COR-L47 (cell line): ENCODE results near the gene ADM2.

ENCODE experiments used
- DNase-seq: peaks from one replicate; lab custom pipeline; 2025; lab: John Stamatoyannopoulos, UW

ADM2 gene

DNA sequence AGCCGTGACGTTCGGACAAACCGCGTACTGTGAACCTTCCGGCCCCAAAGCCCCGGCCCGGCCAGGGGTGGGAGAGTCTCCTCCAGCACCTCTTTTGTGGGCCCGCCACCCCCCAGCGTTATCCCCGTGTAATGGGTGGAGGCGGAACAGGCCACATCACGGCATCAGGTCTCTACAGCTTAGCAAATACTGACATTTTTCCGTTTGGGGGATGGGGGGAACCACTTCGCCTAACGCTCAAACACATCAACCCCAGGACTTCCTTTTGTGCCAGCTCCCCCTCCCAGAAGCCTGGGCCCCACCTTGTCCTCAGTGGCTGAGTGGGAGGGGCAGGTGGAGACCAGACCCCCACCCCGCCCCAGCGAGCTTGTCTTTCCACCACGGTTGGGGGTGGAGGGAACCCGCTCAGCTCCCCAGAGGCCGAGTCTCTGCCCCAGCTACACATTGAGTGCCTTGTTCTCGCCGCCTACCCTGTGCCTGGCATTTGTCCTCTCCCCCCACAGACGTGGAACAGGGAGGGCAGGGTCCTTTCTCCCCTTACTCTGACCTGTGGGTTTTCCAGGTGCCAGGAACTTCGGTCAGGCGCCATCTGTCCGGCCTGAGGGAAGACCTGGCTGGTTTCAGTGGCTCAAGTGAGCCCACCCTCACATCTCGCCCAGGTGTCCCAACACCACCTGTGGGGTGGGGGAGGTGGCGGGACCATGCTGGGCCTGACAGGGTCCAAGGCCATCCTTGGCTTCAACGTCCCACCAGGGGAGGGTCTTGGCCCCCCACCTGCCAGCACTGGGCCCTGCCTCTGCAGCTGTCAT is 36.1 kb upstream of the ADM2 start:
- DNase-seq = no peak

DNA sequence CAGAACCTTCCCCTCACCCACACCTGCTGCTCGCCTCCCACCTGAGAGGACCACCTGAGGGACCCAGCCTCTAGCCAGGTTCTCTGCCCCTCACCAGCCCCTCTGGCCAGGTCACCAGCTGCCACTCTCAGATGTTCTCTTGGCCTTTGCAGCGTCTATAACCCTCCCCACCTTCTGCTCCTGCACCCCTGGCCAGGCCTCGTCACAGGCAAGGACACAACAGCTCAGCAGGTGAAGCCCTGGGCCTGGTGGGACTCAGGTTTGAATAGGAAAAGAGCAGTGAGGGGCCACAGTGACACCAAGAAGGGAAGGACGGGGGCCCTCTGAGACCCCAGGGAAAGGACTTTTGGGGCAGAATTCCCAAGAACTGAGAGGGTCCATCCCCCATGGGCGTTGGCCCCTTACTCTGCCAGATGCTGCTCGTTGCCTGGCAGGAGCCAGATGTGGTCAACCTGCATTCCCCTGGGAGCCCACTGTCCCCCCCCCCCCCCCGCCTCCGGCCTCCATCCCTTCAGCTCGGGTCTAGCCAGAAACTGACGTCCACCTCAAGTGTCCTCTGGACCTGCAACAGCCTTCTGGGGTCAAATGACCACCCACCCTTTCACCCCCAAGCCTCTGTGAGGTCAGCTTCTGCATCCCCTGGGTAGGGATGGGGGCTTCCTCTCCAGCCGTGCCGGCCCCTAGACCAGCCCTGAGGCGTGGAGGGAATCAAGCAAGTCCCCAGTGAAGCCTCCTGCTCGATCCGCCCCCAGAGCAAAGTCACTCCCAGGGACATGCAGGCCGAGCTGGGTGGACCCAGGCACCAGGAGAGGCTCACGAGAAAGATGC is 35.2 kb upstream of the ADM2 start:
- no peak for DNase-seq

DNA sequence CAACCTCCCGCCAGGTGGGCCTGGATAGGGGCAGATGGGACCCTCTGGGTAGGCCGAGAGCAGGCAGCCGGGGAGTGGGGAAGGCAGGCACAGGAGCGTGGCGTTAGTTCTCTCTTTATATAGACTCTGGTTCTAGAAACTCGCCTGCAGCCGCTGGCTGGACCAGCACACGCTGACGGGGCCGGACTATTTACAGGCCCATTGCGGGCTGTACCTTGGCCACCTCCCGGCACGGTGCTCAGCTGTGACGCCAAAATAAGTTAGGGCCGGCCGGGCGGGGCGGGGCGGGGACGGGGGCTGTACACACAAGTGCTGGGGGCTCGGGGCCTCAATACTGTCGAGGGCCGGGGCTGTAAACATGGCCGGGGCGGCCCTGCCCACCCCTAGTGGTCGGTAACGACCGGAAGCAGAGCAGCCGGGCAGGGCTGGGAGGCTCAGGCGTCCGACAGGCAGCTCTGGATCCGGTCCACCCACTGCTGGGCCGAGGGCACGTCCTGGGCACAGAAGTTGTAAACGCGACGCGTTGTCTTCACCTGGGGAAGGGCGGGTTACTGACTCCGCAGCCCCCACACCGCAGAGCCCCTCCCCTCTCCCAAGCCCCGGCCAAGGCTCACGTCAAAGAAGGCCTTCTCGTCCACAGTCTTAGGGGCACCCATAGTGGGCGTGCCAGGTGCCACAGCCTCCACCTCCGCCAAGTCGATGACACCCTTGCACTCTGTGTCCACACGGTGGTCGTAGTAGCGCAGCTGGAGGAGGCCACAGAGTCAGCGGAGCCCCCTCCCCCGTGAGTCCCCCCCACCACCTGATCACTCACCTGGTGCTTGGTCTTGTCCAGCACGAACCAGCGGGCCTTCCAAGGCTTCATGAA is 34.4 kb upstream of the ADM2 start:
- no peak for DNase-seq

DNA sequence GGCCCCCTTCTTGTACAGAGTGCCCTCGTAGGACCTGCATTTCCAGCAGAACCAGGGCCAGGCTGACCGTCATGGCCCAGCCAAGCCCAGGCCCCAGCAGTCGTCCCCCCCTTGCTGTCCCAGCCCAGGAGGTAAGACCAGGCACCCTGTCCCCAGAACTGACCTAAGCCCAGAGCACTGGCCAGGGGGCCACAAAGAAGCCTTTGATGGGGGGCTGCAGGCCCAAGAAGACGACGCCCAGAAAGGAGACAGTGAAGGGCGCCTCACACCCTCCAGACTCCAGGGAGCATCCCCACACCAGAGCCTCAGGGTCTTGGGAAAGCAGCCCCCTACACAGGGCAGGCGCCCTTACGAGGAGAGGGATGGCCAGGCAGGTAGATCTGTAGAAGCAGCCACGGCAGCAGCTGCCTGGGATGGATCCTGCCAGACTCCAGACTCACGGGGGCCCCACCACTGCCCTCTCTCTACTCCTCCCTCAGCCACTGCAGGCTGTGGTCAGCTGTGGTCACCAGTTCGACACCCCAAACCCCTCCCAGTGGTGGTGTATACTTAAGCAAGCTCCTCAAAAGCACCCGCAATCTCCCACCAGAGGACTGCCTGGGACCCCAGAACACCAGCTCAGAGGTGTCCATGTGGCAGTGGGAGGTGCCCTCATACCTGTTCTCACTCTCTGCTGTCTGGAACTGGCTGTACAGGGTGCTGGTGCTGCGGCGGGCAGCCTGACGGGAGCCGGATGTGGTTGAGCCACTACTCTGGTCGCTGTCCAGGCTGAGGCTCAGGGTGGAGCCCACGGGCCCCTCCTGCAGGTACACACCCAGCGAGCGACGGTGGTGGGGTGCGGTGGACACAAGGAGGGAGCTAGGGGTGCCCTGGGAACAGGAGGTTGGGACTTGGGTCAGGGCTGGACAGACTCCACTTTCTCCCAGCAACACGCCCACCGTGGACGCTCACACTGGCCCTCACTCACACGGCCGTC is 33.5 kb upstream of the ADM2 start:
- DNase-seq = no peak

DNA sequence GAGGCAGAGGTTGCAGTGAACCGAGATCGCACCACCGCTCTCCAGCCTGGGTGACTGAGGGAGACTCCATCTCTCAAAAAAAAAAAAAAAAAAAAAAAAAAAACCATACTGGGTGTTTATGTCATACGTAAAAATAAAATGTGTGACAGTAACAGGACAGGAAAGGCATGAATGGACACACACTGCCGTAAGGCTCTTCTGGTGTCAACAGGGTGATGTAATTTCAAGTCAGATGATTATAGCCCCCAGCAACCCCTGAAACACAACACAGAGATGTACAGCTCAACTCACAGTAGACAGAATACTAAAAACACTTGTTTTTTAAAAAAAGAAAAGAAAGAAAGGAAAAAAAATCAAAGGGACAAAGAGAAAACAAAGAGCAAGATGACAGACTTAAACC is 28.7 kb upstream of the ADM2 start:
- DNase-seq = no peak

DNA sequence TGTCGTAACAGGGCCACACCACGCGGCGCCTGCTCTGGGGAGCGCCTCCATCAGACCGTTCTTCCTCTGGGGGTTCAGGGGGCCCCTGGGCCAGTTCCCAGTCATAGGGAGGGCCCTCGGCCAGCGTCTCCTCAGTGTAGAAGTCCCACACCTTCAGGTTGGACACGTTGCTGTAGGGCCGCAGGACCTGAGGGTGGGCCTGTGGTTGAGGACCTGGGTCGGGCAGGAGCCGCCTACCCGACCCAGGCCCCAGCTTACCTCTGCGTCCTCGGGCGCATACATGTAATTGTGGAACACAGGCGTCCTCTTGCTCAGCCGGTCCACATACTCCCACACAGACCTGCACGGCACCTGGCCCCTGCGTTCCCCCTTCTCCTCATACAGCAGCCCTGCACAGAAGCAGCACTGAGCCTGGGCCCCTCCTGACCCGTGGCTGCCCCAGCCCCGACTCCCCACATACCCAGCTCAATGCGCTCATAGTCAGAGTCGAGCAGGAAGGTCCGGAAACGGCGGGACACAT is 26.7 kb upstream of the ADM2 start:
- no peak for DNase-seq

DNA sequence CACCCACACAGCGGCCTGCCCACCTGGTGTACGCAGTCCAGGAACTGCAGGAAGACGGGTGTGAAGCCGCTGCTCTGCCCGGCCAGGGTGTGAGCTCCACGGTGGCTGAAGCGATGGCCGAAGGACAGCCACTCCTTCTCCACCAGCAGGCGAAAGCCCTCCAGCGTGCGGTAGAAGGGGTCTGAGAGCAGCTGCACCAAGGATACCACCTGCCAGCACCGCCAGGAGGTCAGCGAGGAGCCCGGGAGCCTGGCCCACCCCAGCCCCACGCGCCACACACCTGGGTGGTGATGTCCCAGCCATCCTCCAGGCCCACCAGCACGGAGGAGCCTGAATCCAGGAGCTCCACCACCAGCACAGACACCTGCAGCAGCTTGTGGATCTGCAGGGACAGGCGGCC is 26.1 kb upstream of the ADM2 start:
- DNase-seq = no peak

DNA sequence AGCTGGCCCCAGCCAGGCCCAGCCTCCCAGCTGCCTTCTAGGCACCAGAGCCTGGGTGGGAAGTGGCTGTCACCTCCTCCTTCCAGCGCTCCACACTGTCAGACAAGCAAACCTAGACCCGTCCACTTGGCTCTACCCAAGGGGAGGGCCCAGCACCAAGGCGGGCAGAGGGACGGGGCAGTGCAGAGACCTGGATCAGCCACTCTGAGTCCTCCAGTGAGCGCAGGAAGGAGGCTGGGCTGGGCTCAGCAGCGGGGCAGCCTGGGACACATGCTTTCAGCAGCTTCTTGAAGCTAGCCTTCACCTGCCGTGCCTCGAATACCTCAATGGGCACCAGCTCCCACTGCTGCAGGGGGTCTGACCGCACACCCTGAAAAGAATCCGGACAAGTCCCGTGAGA is 25.3 kb upstream of the ADM2 start:
- no peak for DNase-seq

DNA sequence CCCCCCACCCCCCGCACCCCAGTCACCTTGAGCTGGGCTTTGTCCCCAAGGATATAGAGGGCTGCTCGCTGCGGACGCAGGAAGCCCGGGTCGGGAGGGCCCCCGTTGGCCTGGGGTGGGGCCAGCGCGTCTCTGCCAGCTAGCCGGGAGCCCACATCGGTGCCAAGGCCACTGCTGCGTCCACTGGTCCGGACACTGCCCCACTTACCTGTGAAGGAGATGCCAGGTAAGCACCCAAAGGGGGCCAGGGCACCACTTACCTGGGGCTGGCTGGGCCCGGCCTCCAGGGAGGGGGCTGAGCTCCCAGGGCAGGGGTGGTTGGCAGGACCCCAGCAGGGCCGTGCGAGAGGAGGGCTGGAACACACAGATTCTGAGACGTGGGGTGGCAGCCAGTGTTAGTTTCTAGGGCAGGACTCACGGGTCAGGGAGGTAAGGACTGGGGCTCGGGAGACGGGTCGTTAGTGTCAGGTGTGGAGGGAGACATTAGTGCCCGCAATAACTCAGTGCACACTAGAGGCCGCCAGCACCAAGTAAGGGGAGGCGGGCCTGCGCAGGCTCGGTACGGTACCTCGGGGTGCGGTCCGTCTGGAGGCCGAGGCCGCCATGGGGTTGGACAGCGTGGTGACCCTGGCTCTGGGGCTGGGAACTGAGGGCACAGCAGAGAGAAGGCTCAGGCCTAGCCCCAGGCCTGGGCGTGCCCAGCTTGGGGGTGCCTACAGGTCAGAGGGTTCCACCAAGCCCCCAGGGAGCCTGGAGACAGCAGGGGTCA is 24.7 kb upstream of the ADM2 start:
- no peak for DNase-seq

DNA sequence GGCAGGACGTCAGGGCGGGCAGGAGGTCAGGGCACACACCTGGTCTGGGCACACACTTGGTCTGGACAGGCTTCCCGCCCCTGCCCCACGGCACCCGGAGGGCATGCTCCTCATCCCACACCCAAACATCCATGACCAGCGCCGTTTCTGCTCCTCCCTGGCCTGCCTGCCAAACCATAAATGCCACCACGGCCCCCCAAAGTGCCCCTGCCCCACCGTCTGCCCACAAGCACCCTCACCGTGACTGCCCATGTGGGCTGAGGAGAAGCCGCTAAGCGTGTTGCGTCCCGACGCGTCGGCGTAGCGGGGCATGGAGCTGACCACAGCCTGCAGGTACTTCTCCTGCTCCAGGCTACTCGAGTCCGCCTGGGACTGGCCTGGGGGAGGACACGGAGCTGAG is 22.3 kb upstream of the ADM2 start:
- no peak for DNase-seq

DNA sequence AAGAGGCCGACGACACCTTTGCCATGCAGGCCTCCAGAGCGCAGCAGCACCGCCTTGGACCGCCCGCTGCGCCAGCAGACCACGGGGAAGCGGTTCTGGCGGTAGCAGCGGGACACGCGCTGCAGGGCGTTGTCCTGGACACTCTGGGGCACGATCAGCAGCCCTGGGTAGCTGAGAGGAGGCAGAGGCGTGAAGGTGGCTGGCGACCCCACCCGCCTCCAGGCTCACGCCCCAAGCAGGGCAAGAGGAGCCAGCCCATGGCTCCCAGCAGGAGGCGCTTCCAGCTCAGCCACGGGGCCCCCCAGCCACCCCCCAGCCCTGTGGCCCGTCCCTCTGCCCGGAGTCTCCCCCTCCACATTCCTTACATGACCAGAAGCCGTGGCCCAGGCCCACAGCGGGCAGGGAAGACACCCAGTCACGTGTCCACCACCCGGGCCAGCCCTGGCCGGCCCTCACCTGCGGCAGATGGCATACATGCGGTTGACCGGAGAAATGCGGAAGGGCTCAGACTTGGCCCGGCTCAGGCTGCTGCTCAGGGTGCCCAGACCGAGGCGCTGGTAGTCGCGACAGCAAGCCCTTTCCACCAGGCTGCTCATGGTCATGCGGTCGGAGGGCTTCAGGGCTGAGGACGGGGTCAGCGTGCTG is 21.7 kb upstream of the ADM2 start:
- DNase-seq = no peak

DNA sequence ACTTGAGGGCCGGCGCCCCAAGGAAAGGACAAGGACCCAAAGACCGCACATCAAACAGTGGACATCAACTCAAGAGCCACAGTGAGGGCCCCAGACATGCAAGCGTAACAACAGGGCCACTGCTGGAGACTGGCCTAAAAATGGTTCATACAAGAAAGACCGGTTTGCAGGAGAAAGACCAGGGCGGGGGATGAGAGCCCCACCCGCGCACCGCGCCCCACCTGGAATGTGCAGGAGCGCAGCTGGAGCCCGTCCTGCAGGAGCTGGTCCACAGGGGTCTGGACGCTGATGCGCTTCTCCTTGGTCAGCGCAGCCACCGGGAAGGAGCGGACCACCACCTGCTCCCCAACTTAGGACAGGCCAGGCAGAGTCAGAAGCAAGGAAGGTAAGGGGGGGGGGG is 20.4 kb upstream of the ADM2 start:
- no peak for DNase-seq

DNA sequence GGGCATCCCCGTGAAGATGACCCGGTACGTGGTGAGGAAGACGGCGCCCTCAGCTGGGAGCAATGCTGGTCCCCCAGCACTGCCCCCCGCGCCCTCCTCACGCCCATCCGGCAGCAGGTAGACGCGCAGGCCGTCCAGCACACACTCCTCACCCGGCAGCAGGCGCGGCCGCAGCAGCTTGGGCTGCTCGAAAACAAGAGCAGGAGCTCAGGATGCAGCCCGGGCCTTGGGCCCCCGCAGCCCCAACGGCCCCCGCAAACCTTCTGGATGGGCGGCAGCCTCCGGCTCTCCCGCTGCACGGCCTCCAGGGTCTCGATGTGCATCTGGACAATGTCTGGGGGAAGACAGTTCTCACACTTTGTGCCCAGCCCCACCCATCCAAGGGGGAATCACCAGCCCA is 19.8 kb upstream of the ADM2 start:
- DNase-seq = no peak

DNA sequence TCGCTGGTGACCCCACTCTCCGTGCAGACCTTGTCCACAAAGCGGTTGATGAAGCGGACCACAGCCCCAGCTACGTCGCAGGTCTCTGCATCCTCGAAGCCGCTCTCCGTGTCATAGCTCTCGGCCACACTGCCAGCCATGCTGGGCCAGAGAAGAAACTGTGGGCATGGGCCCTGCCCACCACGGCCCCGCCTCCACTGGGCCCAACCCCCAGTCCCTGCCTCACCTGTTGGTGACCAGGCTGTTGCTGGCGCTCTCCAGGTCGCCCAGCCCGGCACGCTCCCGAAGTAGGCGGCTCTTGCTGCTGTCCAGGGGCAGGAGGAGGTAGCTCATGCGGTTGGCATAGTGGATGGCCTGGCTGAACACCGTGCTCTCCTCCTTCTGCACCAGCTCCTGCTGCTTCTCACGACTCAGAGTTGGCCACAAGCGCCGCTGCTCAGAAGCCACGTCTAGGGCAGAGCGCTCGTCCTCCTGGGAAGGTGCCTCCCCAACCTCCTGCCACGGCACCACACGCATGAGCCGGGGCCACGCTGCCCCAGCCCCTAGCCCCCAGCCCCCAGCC is 19.3 kb upstream of the ADM2 start:
- DNase-seq = no peak

DNA sequence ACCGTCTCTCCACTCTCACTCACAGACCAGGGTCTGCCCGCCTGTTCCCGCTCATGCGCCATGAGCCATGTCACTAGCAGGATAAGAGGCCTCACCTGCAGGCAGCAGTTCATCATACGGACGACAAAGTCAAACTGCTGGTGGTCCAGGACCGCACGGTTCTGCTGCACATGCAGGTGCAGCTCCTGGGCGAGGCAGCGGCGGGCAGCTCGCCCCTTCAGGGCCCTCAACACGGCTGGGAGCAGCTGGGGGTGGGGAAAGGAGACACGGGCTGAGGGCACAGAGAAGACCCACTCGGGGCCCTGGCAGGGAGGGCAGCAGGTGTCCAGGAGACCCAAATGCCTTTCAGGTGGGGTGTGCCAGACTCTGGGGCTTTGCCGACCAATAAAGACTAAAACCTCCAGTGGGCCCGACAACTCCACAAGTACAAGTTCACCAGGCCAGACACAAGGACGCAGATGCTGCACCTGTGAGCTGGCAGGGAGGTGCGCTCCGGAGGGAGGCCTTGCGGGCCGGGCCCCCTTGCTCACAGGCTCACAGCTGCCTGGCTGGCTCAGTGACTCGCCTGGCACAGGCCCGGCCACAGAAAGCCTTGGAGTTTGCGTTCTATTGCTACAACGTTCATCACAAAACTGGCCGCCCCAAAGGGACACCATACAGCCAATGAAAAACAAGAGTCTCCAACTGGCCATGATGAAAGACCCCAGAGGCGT is 18.0 kb upstream of the ADM2 start:
- DNase-seq = no peak

DNA sequence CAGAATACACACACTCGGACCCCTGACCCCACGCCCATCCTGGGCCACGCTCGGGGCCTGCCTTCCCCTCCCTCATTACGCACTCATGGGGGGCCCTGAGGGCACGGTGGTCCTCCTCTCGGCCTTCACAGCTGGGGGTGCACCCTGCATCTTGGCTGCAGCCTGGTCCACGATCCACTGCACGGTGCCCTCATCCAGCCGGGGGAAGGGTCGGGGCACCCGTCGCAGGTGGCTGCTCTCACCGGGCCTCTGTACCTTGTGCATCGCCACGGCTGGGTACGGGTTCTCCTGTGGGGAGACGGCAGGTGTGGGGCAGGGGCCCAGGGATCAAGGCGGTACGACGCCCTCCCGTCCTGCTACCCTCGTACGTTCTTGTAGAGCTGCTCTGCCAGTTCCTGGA is 16.9 kb upstream of the ADM2 start:
- DNase-seq = no peak

DNA sequence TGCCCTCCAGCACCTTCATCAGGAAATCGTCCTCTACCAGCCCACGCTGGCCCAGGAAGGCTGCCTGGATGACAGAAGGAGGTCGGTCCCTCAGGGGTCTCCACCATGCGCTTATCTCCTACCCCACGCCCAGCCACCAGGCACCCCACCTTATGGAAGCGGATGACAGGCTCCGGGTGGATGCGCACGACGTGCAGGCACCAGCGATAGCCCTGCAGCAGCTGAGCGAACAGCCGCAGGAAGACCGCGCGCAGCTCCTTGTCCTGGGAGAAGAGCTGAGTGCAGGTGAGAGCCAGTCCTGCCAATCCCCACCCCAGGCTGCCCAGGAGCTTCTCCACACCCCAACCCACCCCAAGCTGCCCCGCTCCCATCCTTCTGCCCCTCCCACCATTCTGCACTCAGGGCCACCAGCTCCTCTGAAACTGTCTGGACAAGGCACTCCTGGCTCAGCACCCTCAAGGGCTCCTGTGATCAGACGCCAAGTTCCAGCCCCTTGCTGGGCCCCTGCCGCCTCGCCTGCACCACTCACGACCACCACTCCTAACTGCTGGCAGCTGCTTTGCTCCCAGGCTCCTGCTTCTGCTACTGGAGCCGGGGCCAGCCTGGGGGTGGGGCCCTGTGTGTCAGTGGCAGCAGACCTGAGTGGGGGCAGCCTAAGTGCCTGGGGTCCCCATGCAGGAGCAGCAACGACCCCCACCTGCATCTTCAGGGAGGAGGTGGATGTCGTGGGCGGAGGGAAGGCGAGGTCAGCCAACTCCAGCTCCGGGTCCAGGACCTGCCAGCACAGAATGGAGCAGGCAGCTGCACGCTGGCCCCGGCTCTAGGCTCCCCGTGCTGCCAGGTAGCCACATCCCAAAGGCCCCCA is 16.0 kb upstream of the ADM2 start:
- no peak for DNase-seq

DNA sequence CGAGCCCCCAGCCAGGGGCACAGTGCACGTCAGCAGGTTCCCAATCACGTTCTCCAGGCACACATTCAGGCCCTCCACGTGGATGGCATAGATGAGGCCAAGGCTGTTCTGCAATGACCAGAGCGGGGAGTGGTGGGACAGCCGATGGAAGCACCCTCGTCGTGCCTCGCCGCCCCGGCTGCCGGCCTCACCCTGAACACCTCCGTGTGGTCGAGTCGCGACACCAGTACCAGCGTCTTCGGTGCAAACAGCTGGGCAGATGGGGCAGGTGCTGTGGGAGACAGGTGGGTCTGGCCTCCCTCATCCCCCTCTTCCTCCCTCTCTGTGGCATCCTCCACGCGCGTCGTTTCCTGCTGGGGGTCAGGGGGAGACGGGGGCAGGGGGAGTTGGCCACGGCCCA is 14.0 kb upstream of the ADM2 start:
- DNase-seq = no peak
